Bone marrow (tissue), 2 donors: ENCODE results near the gene PCNX3.
"Not testable (repeated sequence)": the region's sequence is repeated elsewhere in the genome, so short reads cannot be mapped to it uniquely, and the experiment has no call there.

Experiments
- DNase-seq, 2 donors: peaks; one replicate each; lab custom pipeline; 2025; lab: John Stamatoyannopoulos, UW

Gene PCNX3

DNA sequence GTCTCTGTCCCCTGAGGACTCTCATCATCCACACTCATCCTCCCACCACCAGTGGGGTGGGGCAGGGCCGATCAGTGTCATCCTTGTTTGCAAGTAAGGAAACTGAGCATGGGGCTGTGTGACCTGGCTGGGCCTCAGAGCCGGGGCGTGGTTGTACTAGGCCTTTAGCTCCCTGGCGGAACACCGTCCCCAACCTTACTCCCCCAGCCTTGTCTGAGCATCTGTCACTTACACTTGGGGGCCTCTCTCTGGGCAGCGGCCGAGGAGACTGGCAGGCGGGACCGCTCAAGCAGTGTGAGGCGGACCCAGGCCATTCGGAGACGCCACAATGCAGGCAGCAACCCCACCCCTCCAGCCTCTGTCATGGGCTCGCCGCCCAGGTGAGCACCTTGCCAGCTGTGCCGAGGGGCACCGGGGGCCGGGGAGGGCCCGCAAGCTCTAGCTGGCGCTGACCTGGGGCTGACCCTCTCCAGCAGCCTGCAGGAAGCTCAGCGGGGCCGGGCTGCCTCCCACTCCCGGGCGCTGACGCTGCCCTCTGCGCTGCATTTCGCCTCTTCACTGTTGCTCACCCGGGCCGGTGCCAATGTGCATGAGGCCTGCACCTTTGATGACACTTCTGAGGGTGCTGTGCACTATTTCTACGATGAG is 3.8 kb downstream of the PCNX3 start:
- DNase-seq = no peak

DNA sequence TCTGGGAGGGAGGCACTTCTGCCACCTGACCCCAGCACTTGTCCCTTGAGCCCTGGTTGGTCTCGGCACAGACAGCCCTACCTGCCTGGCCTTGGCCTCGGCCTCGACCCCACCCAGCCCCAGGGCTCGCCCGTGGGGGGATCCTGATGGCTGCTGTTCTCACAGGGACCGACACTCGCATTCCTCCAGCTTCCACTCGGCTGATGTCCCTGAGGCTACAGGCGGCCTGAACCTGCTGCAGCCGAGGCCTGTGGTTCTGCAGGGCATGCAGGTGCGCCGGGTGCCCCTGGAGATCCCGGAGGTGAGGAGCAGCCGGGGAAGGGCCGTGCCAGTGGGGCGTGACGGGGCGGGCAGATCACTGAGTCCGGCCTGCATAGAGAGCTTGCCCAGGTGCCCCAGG is 5.1 kb downstream of the PCNX3 start:
- DNase-seq = no peak

DNA sequence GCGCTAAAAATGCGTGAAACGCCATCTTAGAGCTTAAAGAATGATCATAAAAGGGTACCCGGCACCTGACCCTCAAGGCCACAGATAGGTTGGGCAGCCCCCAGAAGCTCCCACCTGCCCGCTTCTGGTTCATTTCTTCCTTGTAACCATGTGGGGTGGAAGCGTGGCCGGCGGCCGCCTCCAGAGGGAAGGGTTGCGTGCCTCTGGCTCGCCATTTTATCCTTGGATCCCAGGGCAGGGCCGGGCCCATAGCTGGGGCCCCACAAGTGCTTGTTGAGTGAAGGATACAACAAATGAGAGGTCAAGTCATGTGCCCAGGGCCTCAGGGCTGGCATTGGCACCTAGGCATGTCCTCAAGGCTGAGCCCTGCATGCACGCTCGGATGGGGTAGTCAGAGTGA is 5.9 kb downstream of the PCNX3 start:
- DNase-seq = no peak

DNA sequence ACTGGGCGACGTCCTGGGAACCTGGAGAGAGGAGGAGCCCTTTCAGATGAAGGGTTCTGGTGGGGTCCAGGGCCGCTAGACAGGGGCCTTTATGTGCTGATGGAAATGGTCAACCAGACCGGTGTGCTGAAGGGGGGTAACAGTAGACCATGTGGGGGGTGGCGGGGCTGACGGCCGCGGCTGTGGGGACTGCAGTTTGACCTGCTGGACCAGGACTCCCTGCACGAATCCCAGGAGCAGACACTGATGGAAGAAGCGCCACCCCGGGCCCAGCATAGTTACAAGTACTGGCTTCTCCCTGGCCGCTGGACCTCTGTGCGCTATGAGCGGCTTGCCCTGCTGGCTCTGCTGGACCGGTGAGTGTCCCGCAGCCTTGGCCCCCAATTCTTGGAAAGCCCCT is 6.4 kb downstream of the PCNX3 start:
- no peak for DNase-seq

DNA sequence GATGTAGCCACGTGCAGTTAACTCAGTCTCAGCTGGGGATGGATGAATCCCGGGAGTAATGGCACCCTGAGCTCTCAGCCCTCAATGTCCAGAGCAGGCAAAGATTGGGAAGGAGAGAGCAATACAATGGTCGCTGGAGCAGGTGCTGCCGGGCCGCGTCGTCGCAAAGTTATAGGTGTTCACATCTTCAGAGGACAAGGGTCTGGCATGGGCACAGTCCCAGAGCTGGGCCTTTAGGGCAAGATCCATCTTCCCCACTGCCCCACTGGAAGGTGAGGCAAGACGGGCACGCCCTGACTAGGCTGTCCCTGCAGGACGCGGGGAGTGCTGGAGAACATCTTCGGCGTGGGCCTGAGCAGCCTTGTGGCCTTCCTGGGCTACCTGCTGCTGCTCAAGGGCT is 7.6 kb downstream of the PCNX3 start:
- no peak for DNase-seq

DNA sequence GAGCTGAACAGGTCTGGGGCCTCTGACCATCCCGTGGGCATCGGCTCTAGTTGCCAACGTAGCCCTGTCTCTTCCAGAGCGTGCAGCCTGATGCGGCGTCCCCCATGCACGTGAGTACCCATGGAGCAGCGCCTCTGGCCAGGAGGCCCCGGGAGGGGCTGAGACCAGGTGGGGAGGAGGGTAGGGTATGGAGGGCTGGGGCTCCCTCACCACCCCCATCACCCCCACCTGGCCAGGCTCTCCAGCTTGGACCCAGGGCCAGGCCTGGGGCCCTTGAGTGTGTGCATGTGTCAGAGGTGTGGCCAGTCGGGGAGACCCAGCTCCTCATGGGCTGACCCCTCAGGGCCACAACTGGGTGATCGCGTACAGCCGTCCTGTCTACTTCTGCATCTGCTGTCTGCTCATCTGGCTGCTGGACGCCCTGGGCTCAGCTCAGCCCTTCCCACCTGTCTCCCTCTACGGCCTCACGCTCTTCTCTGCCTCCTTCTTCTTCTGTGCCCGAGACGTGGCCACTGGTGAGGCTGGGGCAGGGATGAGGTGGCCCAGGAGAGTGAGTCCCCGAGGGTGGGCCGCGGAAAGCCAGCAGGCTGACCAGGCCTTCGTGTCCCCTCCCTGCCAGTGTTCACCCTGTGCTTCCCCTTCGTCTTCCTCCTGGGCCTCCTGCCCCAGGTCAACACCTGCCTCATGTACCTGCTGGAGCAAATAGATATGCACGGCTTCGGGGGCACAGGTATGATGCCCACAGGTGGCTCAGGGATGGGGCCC is 8.5 kb downstream of the PCNX3 start:
- no peak for DNase-seq

DNA sequence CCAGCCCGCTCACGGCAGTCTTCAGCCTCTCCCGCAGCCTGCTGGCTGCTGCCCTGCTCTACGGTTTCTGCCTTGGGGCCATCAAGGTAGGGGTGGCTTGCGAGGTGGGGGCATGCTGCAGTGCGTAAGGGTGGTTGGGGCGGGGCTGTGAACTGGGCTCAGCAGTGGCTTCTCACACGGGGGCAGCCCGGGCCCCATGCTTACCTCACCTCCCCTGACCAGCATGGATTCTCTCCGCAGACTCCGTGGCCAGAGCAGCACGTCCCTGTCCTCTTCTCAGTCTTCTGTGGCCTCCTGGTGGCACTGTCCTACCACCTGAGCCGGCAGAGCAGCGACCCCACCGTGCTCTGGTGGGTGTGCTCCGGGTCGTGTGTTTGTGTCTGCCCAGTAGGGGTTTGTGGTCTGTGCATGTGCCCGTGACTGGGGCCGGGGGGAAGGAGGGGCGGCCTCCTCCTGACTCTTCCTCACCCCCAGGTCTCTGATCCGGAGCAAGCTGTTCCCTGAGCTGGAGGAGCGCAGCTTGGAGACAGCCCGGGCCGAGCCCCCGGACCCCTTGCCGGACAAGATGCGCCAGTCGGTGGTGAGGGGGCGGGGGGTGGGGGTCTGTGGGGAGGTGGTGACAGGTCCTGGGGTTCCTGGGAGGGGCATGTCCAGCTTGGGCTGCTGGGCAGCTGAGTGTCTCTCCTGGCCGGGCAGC is 9.5 kb downstream of the PCNX3 start:
- DNase-seq = no peak

DNA sequence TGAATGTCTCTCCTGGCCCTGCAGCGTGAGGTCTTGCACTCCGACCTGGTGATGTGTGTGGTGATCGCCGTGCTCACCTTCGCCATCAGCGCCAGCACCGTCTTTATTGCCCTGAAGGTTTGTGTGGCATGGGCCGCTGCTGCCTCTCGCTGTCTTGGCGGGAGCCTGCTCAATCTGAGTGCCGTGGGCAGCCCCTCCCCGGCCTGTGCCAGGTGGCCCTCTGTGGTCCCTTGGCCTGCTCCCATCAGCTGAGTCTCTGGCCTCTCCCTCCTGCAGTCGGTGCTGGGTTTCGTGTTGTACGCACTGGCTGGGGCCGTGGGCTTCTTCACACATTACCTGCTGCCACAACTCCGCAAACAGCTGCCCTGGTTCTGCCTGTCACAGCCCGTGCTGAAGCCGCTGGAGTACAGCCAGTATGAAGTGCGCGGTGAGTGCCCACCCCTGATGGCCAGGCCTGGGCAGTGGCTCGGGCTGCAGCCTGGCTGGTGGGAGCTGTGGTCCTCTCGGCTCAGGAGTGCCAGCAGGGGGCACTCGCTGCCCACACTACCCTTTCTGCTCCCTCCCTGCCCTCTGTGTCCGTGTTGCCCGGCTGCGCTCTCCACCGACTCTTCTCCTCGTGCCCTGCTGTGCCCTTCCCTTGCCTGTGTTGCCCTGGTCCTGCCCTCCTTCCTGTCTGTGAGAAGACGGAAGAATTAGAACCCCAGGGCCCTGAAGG is 10.2 kb downstream of the PCNX3 start:
- peak; percentile 30 to 51 for DNase-seq

DNA sequence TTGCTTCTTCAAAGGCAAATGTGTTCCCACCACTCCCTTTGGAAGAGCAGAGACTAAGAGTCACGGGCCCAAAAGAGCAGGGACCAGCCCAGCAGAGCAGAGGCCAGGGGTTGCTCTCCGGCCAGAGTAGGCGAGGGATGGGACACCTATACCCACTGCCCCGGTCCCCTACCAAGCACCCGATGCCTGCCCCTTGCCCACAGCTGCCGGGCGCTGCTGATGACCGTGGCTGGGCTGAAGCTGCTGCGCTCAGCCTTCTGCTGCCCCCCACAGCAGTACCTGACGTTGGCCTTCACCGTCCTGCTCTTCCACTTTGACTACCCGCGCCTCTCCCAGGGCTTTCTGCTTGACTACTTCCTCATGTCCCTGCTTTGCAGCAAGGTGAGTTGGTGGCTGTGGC is 11.6 kb downstream of the PCNX3 start:
- DNase-seq = no peak

DNA sequence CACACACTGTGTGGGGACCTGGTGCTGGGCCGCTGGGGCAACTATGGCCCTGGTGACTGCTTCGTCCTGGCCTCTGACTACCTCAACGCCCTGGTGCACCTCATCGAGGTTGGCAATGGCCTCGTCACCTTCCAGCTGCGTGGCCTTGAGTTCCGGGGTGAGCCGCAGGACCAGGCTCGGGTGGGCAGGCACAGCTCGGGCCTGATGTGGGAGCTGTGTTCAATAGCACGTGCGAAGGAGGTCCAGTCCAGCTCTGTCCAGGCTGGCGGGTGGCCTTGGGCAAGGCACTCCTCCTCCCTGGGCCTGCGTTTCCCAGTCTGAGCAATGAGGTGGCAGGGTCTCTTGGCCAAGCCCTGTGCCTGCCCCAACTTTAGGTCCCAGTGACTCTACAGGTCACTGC is 14.0 kb downstream of the PCNX3 start:
- no peak for DNase-seq

DNA sequence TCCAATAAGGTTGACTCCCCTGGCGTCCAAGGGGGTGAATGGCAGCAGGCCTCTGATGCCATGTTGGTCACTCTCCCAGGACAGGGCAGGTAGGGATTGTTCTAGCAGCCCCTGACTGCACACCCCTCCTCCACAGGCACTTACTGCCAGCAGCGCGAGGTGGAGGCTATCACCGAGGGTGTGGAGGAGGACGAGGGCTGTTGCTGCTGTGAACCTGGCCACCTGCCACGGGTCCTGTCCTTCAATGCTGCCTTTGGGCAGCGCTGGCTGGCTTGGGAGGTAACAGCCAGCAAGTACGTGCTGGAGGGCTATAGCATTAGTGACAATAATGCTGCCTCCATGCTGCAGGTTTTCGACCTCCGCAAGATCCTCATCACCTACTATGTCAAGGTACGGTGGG is 14.6 kb downstream of the PCNX3 start:
- DNase-seq = no peak

DNA sequence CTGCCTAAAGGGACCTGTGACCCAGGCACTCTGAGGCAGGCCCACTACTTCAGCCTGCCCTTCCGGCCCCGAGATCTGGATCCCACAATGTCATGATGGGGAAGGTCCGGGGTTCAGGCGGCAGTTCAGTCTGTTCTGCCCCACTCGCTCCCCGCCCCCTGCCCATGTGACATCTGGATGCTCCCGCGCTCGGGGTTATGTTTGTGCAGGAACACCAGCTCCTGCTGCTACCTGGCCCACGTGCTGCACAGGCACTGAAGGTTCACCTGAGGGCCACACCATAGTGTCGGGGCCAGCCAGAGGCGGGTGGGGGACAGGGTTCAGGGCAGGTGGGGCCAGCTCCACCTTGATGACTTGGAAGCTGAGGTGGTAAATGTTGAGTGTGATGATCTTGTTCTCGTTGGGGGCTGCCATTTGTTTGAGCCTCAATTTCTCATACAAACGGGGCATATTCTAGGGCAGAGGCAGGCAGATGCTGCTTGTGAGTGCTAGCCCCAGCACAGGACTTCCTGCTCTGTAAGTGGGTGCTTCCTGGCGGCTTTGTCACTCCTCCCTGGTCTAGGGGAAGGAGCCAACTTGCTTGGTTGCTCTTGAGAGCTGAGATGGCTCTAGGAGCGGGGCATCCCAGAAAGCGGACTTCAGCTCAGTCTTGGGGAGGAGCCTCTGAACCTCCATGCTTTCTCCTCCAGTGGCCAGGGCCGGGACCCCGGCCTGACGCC is 18.0 kb downstream of the PCNX3 start:
- DNase-seq = no peak

DNA sequence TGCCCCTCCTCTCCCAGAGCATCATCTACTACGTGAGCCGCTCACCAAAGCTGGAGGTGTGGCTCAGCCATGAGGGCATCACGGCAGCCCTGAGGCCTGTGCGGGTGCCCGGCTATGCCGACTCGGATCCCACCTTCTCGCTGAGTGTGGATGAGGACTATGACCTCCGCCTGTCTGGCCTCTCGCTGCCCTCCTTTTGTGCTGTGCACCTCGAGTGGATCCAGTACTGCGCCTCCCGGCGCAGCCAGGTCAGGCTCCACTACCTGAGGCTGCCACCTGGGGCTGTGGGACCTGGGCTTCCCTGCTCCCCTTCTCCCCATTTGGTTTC is 18.5 kb downstream of the PCNX3 start:
- no peak for DNase-seq

DNA sequence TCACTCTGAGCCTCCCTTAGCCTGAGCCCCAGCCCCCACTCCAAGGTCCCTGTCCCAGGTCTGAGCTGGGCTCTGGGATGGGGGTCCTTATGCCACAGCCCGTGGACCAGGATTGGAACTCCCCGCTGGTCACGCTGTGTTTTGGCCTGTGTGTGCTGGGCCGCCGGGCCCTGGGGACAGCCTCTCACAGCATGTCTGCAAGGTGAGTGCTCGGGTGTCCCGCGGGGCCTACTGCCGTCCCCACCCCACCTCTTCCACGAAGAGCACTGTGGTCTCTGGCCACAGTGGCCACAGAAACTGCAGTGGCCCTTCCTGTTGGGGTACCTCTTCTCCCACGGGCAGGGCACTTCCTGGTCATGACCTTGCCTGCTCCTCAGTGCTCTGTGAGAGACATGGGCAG is 18.9 kb downstream of the PCNX3 start:
- no peak for DNase-seq

DNA sequence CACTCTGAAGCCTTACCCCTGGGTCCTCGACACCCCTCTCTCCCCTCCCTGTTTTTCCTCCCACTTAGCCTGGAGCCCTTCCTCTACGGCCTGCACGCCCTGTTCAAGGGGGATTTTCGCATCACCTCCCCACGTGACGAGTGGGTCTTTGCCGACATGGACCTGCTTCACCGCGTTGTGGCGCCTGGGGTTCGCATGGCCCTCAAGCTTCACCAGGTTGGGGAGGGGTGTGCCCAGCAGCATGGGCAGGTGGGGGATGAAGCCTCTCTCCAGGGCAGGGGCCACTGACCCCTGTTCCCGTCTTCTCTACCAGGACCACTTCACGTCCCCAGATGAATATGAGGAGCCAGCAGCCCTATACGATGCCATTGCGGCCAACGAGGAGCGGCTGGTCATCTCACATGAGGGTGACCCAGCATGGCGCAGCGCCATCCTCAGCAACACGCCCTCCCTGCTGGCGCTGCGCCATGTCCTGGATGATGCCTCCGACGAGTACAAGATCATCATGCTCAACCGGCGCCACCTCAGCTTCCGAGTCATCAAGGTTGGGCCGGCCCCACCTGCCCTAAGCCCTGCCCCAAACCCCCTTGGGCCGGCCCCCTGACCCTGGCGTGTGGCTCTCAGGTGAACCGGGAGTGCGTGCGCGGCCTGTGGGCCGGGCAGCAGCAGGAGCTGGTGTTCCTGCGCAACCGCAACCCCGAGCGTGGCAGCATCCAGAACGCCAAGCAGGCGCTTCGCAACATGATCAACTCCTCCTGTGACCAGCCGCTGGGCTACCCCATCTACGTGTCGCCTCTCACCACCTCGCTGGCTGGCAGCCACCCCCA is 19.5 kb downstream of the PCNX3 start:
- DNase-seq = no peak

DNA sequence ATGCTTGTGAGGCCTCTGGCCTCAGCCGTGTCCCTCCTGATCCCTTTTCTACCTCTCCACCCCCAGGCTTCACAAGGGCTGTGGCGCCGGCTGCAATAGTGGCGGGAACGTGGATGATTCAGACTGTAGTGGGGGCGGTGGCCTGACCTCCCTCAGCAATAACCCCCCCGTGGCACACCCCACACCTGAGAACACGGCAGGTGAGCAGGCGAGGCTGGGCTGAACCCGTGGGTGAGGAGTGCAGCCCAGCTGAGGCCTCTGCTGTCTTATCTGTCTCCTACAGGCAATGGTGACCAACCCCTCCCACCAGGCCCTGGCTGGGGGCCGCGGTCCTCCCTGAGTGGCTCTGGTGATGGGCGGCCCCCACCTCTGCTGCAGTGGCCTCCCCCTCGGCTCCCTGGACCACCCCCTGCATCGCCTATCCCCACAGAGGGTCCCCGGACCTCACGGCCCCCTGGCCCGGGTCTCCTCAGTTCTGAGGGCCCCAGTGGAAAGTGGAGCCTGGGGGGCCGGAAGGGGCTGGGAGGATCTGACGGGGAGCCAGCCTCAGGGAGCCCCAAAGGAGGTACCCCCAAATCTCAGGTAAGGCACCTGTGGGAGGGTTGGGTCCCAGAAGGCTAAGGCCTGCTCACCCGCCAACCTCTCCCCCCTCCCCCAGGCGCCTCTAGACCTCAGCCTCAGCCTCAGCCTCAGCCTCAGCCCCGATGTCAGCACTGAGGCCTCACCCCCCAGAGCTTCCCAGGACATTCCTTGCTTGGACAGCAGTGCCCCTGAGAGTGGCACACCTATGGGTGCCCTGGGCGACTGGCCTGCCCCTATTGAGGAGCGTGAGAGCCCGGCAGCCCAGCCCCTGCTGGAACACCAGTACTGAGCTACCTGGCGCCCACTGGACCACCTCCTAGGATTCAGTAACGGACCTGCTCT is 20.8 kb downstream of the PCNX3 start:
- DNase-seq = no peak

DNA sequence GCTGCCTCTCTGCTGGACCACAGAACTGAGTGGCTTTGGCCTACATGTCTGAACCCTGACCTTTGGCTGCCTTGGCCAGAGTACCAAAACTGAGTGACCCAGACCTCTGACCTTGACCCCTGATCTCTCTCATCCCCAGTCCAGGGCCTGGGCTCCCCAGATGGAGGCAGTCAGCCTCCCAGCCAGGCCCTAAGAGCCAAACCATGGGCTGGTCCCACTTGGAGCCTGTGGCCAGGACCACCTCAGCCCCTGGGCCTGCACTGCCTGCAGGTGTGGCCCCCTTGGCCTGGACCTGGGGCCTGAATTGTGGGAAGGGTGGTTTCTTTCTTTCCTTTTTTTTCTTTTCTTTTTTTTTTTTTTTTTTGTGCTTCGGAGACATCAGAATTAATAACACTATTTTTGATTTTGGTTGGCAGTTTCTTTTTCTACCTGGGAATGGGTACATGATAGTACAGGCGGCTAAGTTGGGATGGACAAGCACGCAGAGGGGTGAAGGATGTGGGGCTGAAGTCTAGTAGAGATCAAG is 21.5 kb downstream of the PCNX3 start:
- no peak for DNase-seq

DNA sequence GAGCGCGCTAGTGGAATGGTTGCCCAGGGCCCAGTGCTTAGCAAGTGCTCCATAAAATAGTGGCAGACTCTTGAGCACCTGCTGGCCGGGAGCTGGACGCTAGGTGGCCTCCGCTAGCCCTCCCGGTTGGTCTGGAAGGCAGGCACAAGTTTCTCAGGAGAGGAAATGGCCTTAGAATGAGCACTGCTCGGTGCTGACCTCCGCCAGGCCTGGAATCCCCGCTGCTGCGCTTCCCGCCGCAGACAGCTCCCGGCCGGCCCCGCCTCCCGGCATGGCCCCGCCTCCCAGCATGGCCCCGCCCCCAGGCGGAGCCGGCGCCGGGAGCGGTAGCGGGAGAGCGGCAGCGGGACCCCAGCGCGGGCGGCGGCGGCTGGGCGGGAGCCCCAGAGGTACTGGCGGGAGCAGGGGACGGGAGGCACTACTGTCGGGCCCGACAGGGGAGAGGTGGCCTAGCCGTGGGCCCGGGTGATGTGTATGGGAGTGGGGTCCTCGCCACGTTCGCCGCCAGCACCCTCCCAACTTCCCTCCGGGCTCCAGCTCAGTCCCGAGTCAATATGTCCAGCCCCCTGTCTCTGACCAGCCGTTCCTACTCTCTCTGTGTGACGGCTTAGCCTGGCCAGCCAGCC is 22.3 kb downstream of the PCNX3 start, which contains the start of gene SIPA1:
Gene SIPA1, plus strand, starts transcription at position 308 of the 626 bp plus-strand sequence. CDS start 2,821 bp downstream, outside the sequence.
- peak in 1 of 2 donors; percentile 49 for DNase-seq

DNA sequence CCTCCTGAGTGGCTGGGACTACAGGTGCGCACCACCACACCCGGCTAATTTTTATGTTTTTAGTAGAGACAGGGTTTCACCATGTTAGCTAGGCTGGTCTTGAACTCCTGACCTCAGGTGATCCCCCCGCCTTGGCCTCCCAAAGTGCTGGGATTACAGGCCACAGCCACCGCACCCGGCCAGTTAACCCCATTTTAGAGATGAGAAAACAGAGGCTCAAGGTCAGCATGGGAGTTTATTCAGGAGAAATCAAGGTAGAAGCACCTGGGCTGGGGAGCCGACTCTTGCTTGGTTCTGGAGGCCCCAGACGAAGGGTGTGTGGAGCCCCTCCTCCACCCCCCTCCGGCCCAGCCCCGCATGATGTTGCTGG is 23.6 kb downstream of the PCNX3 start:
- DNase-seq = not testable (repeated sequence)
